GM19395 (cell line): ENCODE data around the gene PRSS57.
"Not testable (repeated sequence)": the region's sequence is repeated elsewhere in the genome, so short reads cannot be mapped to it uniquely, and the experiment has no call there.

ENCODE experiments used
- ATAC-seq: cut with Tn5 transposase; IDR thresholded peaks from one replicate; pipeline ENCODE4 v1.9.1; 2021; ENCODE audit warnings: mild to moderate bottlenecking, moderate library complexity; ENCODE audit not compliant: unreplicated experiment

The PRSS57 gene

DNA sequence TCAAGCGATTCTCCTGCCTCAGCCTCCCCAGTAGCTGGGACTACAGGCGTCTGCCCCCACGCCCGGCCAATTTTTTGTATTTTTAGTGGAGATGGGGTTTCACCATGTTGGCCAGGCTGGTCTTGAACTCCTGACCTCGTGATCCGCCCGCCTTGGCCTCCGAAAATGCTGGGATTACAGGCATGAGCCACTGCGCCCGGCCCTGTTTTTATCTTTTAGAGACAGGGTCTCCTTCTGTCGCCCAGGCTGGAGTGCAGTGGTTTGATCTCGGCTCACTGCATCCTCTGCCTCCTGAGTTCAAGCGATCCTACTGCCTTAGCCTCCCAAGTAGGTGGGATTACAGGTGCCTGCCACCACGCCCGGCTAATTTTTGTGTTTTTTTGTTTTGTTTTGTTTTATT, 3.3 kb upstream of the PRSS57 start:
- ATAC-seq, result not testable (repeated sequence)

DNA sequence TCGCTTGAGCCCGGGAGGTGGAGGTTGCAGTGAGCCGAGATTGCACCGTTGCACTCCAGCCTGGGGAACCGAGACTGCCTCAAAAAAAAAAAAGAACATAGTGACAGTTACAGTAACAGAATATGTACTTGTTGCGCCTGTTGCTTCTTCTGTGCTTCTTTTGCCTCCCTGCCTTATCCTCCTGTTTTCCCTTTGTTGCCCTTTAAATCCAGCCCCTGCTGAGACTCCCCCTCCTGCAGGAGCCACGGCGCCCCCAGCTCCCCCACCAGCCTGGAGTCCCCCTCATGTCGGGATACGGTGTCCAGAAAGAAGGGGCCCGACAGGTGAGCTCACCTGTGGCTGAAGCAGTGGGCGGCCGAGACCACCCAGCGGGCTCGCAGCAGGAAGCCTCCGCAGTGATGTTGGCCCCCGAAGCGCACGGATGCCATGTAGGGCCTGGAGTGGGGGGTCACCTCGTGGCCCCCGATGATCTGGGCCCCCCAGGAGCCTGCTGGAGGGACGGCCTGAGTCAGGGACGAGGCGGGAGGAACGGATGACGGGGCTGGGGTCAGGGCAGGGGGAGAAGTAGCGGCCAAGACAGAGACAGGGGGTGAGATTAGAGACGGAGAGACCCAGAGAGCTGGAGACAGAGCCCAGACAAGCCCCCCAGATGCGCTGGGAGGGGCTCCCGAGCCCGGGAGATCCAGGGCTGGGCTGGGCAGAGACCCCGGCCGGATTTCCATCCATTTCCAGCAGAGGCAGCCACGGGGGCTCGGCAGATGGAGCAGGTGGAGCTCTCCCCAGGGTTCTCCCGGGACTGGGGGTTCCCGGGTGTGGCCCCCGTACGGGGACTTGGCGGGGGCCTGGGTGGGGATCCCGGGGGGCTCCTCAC, 536 bp downstream of the PRSS57 start:
- ATAC-seq, result no peak

GRCh38 chr19:690203-690602, 5.0 kb downstream of the PRSS57 start:
- ATAC-seq, result no peak

DNA sequence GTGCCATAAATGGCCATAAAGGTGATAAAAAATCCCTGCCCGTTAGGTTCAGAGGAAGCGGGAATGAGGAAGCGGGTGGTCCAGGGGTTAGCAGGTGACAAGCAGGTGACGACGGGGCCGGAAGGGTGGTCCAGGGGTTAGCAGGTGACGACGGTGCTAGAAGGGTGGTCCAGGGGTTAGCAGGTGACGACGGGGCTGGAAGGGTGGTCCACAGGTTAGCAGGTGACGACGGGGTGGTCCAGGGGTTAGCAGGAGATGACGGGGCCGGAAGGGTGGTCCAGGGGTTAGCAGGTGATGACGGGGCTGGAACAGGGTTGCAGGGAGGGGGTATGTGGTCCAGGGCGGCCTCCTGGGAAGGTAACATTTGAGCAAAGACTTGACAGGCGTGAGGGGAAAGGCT, 6.3 kb downstream of the PRSS57 start:
- ATAC-seq, result no peak

- no peak for ATAC-seq
Measured at GRCh38 chr19:688214-688613, 7.0 kb downstream of the PRSS57 start.

DNA sequence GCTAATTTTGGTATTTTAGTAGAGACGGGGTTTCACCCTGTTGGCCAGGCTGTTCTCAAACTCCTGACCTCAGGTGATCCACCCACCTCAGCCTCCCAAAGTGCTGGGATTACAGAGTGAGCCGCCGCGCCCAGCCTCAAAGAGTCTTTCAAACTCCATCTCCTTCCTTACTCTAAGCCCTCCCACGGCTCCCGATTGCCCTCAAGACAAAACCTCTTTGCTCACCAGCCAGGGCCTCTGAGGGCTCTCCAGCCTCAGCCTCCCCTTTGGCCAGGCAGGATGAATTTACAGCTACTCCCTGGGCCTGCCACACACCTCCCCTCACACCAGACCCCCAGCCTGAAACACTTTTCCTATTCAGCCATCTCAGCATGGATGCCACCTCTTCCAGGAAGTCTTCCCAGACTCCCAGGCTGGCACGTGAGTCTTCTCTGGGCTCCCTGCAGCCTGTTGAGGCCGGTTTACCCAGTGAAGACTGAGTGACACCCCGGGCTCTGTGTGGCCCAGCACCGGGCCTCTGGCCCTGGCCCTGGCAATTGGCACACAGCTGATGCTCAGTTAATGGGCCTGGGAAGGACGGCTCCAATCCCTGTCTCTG, 7.6 kb downstream of the PRSS57 start:
- no peak for ATAC-seq

DNA sequence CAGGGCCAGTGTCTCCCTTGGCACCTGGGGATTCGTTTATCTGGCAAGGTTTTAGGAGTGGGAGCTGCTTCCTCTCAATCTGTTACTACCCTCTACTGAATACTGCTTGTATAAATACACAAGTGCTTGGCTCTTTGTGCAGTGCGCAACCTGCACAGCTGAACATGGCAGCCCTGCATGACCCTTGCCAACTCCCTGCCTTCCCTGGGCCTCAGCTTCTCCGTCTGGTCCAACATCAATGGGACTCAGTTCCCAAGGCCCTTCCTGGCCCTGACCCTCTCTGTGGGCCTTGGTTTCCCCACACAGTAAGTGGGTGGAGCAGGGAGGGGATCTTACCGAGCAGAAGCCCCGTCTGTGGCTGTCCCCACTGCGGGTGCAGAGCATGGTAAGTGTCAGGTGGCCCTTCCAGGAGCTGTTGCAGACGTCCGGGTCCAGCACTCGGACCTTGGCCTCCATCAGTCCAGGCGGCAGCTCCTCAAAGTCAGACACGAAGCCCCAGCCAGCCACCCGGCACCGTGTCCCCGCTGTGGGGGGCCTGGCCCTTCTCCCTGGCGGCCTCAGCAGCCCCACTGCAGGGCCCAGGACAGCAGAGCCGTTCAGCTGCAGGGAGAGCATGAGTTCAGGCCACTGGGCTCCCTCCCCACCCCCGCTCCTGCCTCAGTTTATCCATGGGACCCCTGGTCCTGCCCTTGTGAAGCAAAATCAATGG, 8.5 kb downstream of the PRSS57 start:
- no peak for ATAC-seq

GRCh38 chr19:685454-685931, 9.8 kb downstream of the PRSS57 start:
- ATAC-seq, result no peak

- ATAC-seq, result no peak
Measured at GRCh38 chr19:682678-683320, 12.5 kb downstream of the PRSS57 start.

GRCh38 chr19:681029-682019, 13.9 kb downstream of the PRSS57 start:
- ATAC-seq, result no peak

GRCh38 chr19:680287-681028, 14.8 kb downstream of the PRSS57 start:
- peak; percentile 66 for ATAC-seq

GRCh38 chr19:679418-680286, 15.6 kb downstream of the PRSS57 start:
- ATAC-seq, result peak; percentile 22

GRCh38 chr19:678791-679388, 16.4 kb downstream of the PRSS57 start:
- ATAC-seq, result no peak

DNA sequence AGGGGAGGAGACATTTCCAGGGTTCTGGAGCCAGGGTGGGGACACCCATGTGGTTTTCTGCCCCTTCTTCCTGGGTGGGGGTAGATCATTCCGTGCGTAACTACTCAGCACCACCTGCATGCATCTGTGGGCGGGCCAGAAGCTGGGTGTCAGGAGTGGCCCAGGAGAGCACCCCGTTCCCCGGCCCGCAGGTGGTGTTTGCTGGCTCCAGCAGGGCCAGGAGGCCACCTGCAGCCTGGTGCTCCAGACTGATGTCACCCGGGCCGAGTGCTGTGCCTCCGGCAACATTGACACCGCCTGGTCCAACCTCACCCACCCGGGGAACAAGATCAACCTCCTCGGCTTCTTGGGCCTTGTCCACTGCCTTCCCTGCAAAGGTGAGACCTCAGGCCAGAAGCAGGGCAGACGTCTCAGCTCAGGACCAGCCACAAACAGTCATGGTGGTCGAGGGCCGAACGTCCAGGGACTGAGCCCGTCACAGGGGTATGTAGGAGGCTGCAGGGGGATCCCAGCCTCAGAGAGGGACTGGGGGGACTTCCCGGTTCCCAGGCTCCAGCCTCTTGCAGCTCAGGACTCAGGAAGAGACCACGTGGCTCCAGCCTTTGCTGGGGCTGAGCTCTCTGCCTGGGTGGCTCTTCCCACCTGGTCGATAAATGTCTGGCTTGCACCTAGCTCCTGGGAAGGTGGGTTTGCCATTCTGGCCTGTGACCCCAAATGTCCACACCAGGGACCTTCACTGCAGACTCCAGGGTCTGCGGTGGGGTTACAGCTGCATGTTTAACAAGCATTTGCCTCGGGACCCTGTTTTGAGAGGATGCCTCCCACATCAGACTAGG, 17.4 kb downstream of the PRSS57 start:
- ATAC-seq, result no peak

GRCh38 chr19:677201-677600, 18.1 kb downstream of the PRSS57 start:
- no peak for ATAC-seq

- ATAC-seq, result no peak
Measured at GRCh38 chr19:676339-677105, 18.7 kb downstream of the PRSS57 start, which contains the start of gene FSTL3. TSS of gene FSTL3 (plus strand) at chr19:676392. CDS start at chr19:676424, 32 bp downstream.
